ENCODE data around the gene MBD3L5.

MBD3L5 gene

GRCh38 chr19:7076151-7076550 lies 45.8 kb downstream of the MBD3L5 start:
- H3K9me2 ChIP-seq (ENCODE audit: low read depth, low read length) = no peaks in the 10 kb centered on the region
- H3K4me2 ChIP-seq (ENCODE audit: low read length) = no peak overlapping the region
- H3K27ac ChIP-seq (ENCODE audit: low read depth, low read length, poor library complexity, severe bottlenecking) = no peak overlapping the region
- no peak overlapping the region for H3K4me3 ChIP-seq (ENCODE audit: low read depth, low read length, poor library complexity, severe bottlenecking)
- no peaks in the 10 kb centered on the region for H3F3A ChIP-seq (ENCODE audit: insufficient read depth, low read length)
- H3K9ac ChIP-seq (ENCODE audit: low read length) = no peak overlapping the region
- no peak overlapping the region for H2AFZ ChIP-seq (ENCODE audit: low read length)
- H4K20me1 ChIP-seq (ENCODE audit: insufficient read depth, low read length) = no peaks in the 10 kb centered on the region
- TF ChIP-seq EZH2 (IDR thresholded peaks at IDR 0.05; ENCODE audit: borderline replicate concordance, low read length) (no peak), CTCF (IDR thresholded peaks at IDR 0.05; ENCODE audit: low read length) (no peak)
- peaks cover 31% of the 10 kb centered on the region for H3K9me3 ChIP-seq (ENCODE audit: low read length)
- peaks cover 96% of the 10 kb centered on the region for H3K36me3 ChIP-seq (ENCODE audit: insufficient read depth, low read length)
- no peaks in the 10 kb centered on the region for H3K4me1 ChIP-seq (ENCODE audit: insufficient read depth, low read length, severe bottlenecking)
- H3K79me2 ChIP-seq (ENCODE audit: insufficient read depth, low read length) = no peaks in the 10 kb centered on the region
- no peaks in the 10 kb centered on the region for H3K27me3 ChIP-seq (ENCODE audit: insufficient read depth, low read length)

GRCh38 chr19:7078008-7078407 lies 47.6 kb downstream of the MBD3L5 start:
- Histone ChIP-seq H3K4me2 (ENCODE audit: low read length) (no peak overlapping the region), H3K4me3 (ENCODE audit: low read depth, low read length, poor library complexity, severe bottlenecking) (no peak overlapping the region), H3K4me1 (ENCODE audit: insufficient read depth, low read length, severe bottlenecking) (no peaks in the 10 kb centered on the region), H3K9me2 (ENCODE audit: low read depth, low read length) (no peaks in the 10 kb centered on the region), H3K36me3 (ENCODE audit: insufficient read depth, low read length) (peaks cover 100% of the 10 kb centered on the region), H3K27me3 (ENCODE audit: insufficient read depth, low read length) (no peaks in the 10 kb centered on the region), H3K79me2 (ENCODE audit: insufficient read depth, low read length) (no peaks in the 10 kb centered on the region), H3K9me3 (ENCODE audit: low read length) (peaks cover 48% of the 10 kb centered on the region), H3K27ac (ENCODE audit: low read depth, low read length, poor library complexity, severe bottlenecking) (no peak overlapping the region), H3F3A (ENCODE audit: insufficient read depth, low read length) (peaks cover 9% of the 10 kb centered on the region), H4K20me1 (ENCODE audit: insufficient read depth, low read length) (no peaks in the 10 kb centered on the region), H2AFZ (ENCODE audit: low read length) (no peak overlapping the region), H3K9ac (ENCODE audit: low read length) (no peak overlapping the region)
- TF ChIP-seq CTCF (IDR thresholded peaks at IDR 0.05; ENCODE audit: low read length) (no peak), EZH2 (IDR thresholded peaks at IDR 0.05; ENCODE audit: borderline replicate concordance, low read length) (no peak)

All from OCI-LY1 (cell line).